ENCODE measurements around the gene MRPL42. TPM values are rescaled to one million over a fixed set of nuclear protein-coding genes. Genes with fewer than 3 reads are reported as not detected.

The MRPL42 gene
- polyA plus RNA-seq, 1 of the 3 experiments (the other 2 are of a cell fraction), result 39.5 TPM

DNA sequence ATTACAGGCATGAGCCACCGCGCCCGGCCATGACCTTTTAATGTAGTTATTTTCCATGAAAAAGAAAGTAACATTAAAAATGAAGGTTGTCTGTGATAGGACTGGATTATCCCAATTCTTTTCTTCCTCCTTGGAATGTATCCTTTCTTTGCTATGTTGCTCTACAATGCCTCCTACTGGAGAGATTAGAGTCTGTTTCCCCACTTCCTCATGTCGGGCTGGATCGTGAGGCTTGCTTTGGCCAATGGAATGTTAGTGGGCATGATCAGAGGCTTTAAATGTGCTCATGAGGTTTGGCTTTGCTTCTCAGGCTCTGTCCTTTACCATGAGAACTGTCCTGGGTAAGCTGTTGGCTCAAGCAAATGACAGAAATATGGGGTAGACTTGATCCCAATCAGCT, 70.5 kb downstream of the MRPL42 start:
- 95% methylated on average over 5 of the region's 5 CpGs for WGBS (ENCODE audit: low lambda C conversion rate)
- Histone ChIP-seq H3K36me3 (replicated peaks in 1 of 2; ENCODE audit: control insufficient read depth in 1 of 2, insufficient read depth in 2 of 2, low read length in 1 of 2) (no peaks in the 10 kb centered on the region), H2AFZ (ENCODE audit: low read depth) (no peak overlapping the region), H3F3A (replicated peaks; ENCODE audit: insufficient read depth) (peaks cover 4% of the 10 kb centered on the region), H3K27ac (ENCODE audit: low read depth in 2 of 2, low read length in 1 of 2) (no peak overlapping the region), H3K9me3 (no peaks in the 10 kb centered on the region), H3K4me1 (ENCODE audit: control insufficient read depth in 1 of 2, insufficient read depth in 2 of 2, low read depth in 1 of 2, low read length in 1 of 2) (peaks cover 5 to 13% of the 10 kb centered on the region in 2 experiments; a peak in 3 of 4 replicates), H3K9ac (no peak overlapping the region), H3K27me3 (ENCODE audit: insufficient read depth) (no peaks in the 10 kb centered on the region), H3K4me2 (no peak overlapping the region), H3K9me2 (no peaks in the 10 kb centered on the region), H3K79me2 (ENCODE audit: insufficient read depth) (no peaks in the 10 kb centered on the region), H4K20me1 (ENCODE audit: insufficient read depth) (no peaks in the 10 kb centered on the region), H3K4me3 (ENCODE audit: low read depth in 2 of 2, low read length in 1 of 2) (no peak overlapping the region)
- POLR2A ChIA-PET, result no interaction called here
- peak; percentile 33; the same call in 1 of the 2 replicates for TF ChIP-seq CTCF (IDR thresholded peaks at IDR 0.05)
- TF ChIP-seq ELF1 (IDR thresholded peaks at IDR 0.05), result no peak
- CTCF ChIA-PET, result interaction anchor here (1.2 to 3.9 kb wide), 6 partner anchors 32 to 597 kb away, joined by 3 to 25 read pairs (median 5); no protein-coding TSS in a partner anchor
- DNase-seq, result no peak

GRCh38 chr12:93539821-93540220, 72.5 kb downstream of the MRPL42 start:
- no peak overlapping the region for H3K4me2 ChIP-seq
- TF ChIP-seq ELF1 (IDR thresholded peaks at IDR 0.05) (no peak), JUND (IDR thresholded peaks at IDR 0.05) (no peak), CHD2 (IDR thresholded peaks at IDR 0.05; ENCODE audit: low read length, partially characterized antibody) (no peak), MXI1 (IDR thresholded peaks at IDR 0.05; ENCODE audit: low read depth, low read length) (no peak), FOXM1 (IDR thresholded peaks at IDR 0.05; ENCODE audit: low read depth) (no peak), RFX5 (IDR thresholded peaks at IDR 0.05; ENCODE audit: low read length) (no peak), MEF2A (IDR thresholded peaks at IDR 0.05; ENCODE audit: borderline replicate concordance, low read depth) (no peak), RAD21 (IDR thresholded peaks at IDR 0.05; ENCODE audit: low read length) (no peak), USF2 (IDR thresholded peaks at IDR 0.05; ENCODE audit: borderline replicate concordance, low read depth, low read length) (no peak), YY1 (IDR thresholded peaks at IDR 0.05; ENCODE audit: low read depth) (no peak), RXRA (IDR thresholded peaks at IDR 0.05; ENCODE audit: borderline replicate concordance, low read depth) (no peak), NFIC (IDR thresholded peaks at IDR 0.05; ENCODE audit: borderline replicate concordance) (no peak), TAF1 (IDR thresholded peaks at IDR 0.05; ENCODE audit: borderline replicate concordance, low read depth, low read length) (no peak), GATA2 (CRISPR knock-in tag; IDR thresholded peaks at IDR 0.05) (no peak), SMC3 (IDR thresholded peaks at IDR 0.05; ENCODE audit: low read depth, low read length) (no peak), NRF1 (IDR thresholded peaks at IDR 0.05; ENCODE audit: low read depth, low read length) (no peak)
- TF ChIP-seq, protein P1, sequence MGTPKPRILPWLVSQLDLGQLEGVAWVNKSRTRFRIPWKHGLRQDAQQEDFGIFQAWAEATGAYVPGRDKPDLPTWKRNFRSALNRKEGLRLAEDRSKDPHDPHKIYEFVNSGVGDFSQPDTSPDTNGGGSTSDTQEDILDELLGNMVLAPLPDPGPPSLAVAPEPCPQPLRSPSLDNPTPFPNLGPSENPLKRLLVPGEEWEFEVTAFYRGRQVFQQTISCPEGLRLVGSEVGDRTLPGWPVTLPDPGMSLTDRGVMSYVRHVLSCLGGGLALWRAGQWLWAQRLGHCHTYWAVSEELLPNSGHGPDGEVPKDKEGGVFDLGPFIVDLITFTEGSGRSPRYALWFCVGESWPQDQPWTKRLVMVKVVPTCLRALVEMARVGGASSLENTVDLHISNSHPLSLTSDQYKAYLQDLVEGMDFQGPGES (IDR thresholded peaks at IDR 0.05; ENCODE audit: low read depth, low read length), result no peak
- TF ChIP-seq, protein P2, sequence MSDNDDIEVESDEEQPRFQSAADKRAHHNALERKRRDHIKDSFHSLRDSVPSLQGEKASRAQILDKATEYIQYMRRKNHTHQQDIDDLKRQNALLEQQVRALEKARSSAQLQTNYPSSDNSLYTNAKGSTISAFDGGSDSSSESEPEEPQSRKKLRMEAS (IDR thresholded peaks at IDR 0.05; ENCODE audit: low read depth), result no peak
- TF ChIP-seq, protein P3, sequence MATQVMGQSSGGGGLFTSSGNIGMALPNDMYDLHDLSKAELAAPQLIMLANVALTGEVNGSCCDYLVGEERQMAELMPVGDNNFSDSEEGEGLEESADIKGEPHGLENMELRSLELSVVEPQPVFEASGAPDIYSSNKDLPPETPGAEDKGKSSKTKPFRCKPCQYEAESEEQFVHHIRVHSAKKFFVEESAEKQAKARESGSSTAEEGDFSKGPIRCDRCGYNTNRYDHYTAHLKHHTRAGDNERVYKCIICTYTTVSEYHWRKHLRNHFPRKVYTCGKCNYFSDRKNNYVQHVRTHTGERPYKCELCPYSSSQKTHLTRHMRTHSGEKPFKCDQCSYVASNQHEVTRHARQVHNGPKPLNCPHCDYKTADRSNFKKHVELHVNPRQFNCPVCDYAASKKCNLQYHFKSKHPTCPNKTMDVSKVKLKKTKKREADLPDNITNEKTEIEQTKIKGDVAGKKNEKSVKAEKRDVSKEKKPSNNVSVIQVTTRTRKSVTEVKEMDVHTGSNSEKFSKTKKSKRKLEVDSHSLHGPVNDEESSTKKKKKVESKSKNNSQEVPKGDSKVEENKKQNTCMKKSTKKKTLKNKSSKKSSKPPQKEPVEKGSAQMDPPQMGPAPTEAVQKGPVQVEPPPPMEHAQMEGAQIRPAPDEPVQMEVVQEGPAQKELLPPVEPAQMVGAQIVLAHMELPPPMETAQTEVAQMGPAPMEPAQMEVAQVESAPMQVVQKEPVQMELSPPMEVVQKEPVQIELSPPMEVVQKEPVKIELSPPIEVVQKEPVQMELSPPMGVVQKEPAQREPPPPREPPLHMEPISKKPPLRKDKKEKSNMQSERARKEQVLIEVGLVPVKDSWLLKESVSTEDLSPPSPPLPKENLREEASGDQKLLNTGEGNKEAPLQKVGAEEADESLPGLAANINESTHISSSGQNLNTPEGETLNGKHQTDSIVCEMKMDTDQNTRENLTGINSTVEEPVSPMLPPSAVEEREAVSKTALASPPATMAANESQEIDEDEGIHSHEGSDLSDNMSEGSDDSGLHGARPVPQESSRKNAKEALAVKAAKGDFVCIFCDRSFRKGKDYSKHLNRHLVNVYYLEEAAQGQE (IDR thresholded peaks at IDR 0.05; ENCODE audit: low read depth, low read length), result no peak
- no peak overlapping the region for H3K4me3 ChIP-seq (ENCODE audit: low read depth in 2 of 2, low read length in 1 of 2)
- no peak for DNase-seq
- H3K27ac ChIP-seq (ENCODE audit: low read depth in 2 of 2, low read length in 1 of 2), result no peak overlapping the region
- 97% methylated on average over 4 of the region's 4 CpGs for WGBS (ENCODE audit: low lambda C conversion rate)
- H3F3A ChIP-seq (replicated peaks; ENCODE audit: insufficient read depth), result peaks cover 4% of the 10 kb centered on the region
- H3K27me3 ChIP-seq (ENCODE audit: insufficient read depth), result no peaks in the 10 kb centered on the region
- no peak overlapping the region for H2AFZ ChIP-seq (ENCODE audit: low read depth)
- peaks cover 5 to 13% of the 10 kb centered on the region in 2 experiments; a peak in 3 of 4 replicates for H3K4me1 ChIP-seq (ENCODE audit: control insufficient read depth in 1 of 2, insufficient read depth in 2 of 2, low read depth in 1 of 2, low read length in 1 of 2)
- peaks cover 0 to 9% of the 10 kb centered on the region in 2 experiments for H3K36me3 ChIP-seq (replicated peaks in 1 of 2; ENCODE audit: control insufficient read depth in 1 of 2, insufficient read depth in 2 of 2, low read length in 1 of 2)
- H3K9me2 ChIP-seq, result no peaks in the 10 kb centered on the region
- H3K79me2 ChIP-seq (ENCODE audit: insufficient read depth), result no peaks in the 10 kb centered on the region
- no peaks in the 10 kb centered on the region for H3K9me3 ChIP-seq
- H3K9ac ChIP-seq, result no peak overlapping the region
- POLR2A ChIA-PET, result no interaction called here
- CTCF ChIA-PET, result interaction anchor here (1.7 kb wide), 1 partner anchor 29 kb away, joined by 5 read pairs; no protein-coding TSS in a partner anchor
- H4K20me1 ChIP-seq (ENCODE audit: insufficient read depth), result no peaks in the 10 kb centered on the region

Measured in SK-N-SH (cell line).